Neutrophil (primary cell): ENCODE data around the gene ATP11A.

ENCODE experiments used
- H3K27ac ChIP-seq: fragments of 200-600 bp; sonication (generic); 2 replicates; pipeline ENCODE4 v1.5.1; 2016; ENCODE audit warnings: mild to moderate bottlenecking, moderate library complexity
- H3K27me3 ChIP-seq: fragments of 200-600 bp; sonication (generic); 2 replicates; pipeline ENCODE4 v1.6.0; 2016; ENCODE audit warnings: mild to moderate bottlenecking
- H3K36me3 ChIP-seq: fragments of 200-600 bp; sonication (generic); 2 replicates; pipeline ENCODE4 v1.5.1; 2017
- H3K4me1 ChIP-seq, 2 experiments: fragments of 200-600 bp in 1 of 2; sonication (generic) in 1 of 2; 1 replicate in 1 of 2; 2 replicates in 1 of 2; pipeline versions ENCODE4 v1.5.1 to v1.6.1; 2013 to 2016; ENCODE audit warnings: low read depth in 1 of 2, low read length in 1 of 2, mild to moderate bottlenecking in 1 of 2, moderate library complexity in 1 of 2; ENCODE audit not compliant: control insufficient read depth in 1 of 2, insufficient read depth in 1 of 2
- H3K4me3 ChIP-seq, 2 experiments: fragments of 200-600 bp in 1 of 2; sonication (generic) in 1 of 2; 1 replicate in 1 of 2; 2 replicates in 1 of 2; pipeline ENCODE4 v1.5.1; 2013 to 2016; ENCODE audit warnings: low read depth in 1 of 2, low read length in 1 of 2, mild to moderate bottlenecking in 1 of 2, moderate library complexity in 1 of 2
- H3K9me3 ChIP-seq: fragments of 200-600 bp; sonication (generic); 2 replicates; pipeline ENCODE4 v1.5.1; 2016
- CTCF ChIP-seq: fragments of 200-600 bp; sonication (generic); IDR thresholded peaks from 2 replicates; pipeline ENCODE4 v1.5.1; 2016; ENCODE audit warnings: antibody characterized with exemption

The ATP11A gene

DNA sequence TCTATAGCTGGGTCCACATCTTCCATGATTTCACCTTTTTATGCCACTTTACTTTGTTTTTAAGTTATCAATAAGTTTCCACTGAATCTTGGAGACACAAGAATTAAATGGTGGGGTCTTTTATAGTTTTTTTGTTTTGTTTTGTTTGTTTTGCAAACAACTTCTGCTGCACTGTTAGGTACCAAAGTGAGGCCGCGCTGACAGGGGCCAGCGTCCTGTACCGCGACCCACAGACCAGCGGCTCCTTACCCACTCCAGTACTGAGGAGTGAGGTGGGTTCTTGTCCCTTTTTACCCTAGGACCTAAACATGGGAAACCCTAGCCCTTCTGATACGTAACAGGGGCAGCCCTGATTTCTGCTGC is 203.3 kb downstream of the ATP11A start:
- no peaks in the 10 kb centered on the region for H3K36me3 ChIP-seq
- H3K9me3 ChIP-seq, result no peaks in the 10 kb centered on the region
- no peak overlapping the region for H3K27ac ChIP-seq
- H3K4me1 ChIP-seq, result peaks cover 12 to 17% of the 10 kb centered on the region in 2 experiments
- H3K27me3 ChIP-seq, result peaks cover 78% of the 10 kb centered on the region
- H3K4me3 ChIP-seq, result no peak overlapping the region
- no peak for TF ChIP-seq CTCF

DNA sequence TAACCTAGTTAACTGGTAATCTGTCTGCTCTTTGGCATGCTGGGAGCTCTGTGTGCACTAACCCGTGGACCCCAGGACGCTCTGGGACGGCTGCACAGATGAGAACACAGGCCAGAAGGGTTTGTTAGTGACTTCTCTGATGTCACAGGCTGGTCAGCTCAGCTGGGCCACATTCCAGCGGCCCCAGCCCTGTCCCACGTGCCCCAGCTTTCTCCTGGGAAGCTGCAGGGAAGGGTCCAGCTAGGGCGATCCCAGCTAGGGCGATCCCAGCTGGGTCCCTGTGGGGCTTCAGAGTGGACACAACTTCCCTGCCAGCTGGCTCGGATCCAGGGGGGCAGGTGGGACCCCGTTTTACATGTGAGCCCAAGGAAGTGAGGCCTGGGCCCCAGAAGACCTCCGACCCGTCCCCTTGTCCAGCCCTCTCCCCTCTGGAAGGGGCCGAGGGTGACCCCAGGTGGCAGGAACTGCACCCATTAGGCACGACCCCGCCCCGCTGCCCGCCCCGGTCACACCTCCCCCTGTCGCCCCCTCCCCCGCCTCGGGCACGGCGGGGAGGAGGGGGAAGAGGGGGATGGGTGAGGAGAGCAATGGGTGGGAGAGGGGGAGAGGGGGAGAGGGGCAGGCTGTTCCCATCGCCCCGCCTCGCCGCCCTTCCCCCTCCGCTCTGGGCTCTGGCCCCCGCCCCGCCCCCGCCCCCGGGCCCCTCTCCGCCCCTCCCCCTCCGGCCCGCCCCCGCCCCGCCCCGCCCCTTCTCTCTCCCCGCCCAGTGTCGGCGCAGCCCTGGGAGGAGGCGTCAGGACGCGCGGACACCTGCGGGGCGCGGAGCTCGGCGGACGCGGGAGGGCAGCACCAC is 204.0 kb downstream of the ATP11A start:
- Histone ChIP-seq H3K36me3 (no peaks in the 10 kb centered on the region), H3K4me1 (peaks cover 12 to 17% of the 10 kb centered on the region in 2 experiments), H3K27ac (no peak overlapping the region), H3K9me3 (no peaks in the 10 kb centered on the region), H3K4me3 (no peak overlapping the region), H3K27me3 (peaks cover 75% of the 10 kb centered on the region)
- no peak for TF ChIP-seq CTCF

DNA sequence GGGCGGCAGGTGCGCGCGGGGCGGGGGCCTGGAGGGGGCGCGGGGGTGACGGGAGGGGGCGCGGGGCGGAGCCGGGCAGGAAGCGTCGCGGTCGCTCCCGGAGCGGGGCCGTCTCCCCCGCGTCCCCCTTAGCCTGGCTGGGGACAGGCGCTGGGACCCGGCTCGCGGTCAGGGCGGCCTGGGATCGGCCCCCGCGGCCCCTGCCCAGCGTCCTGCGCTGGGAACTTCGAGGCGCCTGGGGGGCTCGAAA is 204.5 kb downstream of the ATP11A start:
- Histone ChIP-seq H3K27ac (no peak overlapping the region), H3K27me3 (peaks cover 72% of the 10 kb centered on the region)

DNA sequence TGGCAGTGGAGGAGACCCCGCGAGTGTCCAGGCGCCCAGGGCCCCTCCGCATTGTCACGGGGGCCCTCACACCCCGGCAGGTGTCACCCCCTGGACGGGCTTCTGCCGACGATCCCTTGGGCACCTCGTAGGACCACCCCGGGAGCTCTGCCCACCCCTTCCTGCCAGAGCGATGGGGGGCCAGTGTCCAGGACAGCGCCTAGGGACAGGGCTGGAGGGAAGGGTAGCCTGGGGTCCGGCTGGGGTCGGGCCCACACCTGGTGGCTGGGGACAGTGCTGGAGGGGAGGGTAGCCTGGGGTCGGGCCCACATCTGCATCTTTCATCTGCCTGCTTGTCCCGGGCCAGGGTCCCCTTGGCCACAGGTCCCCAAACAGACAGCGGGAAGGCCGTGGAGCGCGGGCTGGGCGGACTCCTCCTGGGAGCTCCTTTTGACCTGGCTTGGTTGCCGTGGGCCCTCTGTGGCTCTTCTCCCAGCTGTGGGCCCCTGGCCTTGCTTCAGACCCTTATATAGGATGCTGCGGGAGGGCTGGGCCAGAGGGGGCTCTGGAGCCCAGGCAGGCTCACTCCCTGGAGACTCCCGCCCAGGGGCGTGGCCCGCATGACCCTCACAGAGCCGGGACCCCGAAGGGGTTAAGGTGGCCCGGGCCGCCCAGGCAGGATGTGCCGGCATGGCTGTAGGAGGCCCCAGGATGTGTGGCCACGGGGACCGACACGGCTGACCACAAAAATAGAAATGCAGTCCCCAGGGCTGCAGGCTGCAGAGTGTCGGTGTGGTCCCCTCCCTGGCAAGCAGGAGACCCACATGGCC is 205.0 kb downstream of the ATP11A start:
- Histone ChIP-seq H3K36me3 (no peaks in the 10 kb centered on the region), H3K27me3 (peaks cover 68% of the 10 kb centered on the region), H3K9me3 (no peaks in the 10 kb centered on the region), H3K27ac (no peak overlapping the region), H3K4me3 (peak overlapping the region in 1 of 2 experiments; percentile 35), H3K4me1 (peaks cover 12 to 17% of the 10 kb centered on the region in 2 experiments)
- TF ChIP-seq CTCF, result no peak

More for the DNA sequence above, 204.5 kb downstream of the ATP11A start:
- Histone ChIP-seq H3K9me3 (no peaks in the 10 kb centered on the region), H3K36me3 (no peaks in the 10 kb centered on the region), H3K4me1 (peaks cover 12 to 17% of the 10 kb centered on the region in 2 experiments), H3K4me3 (peak overlapping the region in 1 of 2 experiments; percentile 35)
- no peak for TF ChIP-seq CTCF

- Histone ChIP-seq H3K36me3 (no peaks in the 10 kb centered on the region), H3K9me3 (no peaks in the 10 kb centered on the region), H3K27ac (no peak overlapping the region), H3K4me3 (no peak overlapping the region), H3K4me1 (peaks cover 12 to 17% of the 10 kb centered on the region in 2 experiments), H3K27me3 (peaks cover 67% of the 10 kb centered on the region)
- no peak for TF ChIP-seq CTCF
Observed at GRCh38 chr13:112895521-112896465, 206.0 kb downstream of the ATP11A start.
